ENCODE results near the gene PDGFB.

Gene PDGFB

DNA sequence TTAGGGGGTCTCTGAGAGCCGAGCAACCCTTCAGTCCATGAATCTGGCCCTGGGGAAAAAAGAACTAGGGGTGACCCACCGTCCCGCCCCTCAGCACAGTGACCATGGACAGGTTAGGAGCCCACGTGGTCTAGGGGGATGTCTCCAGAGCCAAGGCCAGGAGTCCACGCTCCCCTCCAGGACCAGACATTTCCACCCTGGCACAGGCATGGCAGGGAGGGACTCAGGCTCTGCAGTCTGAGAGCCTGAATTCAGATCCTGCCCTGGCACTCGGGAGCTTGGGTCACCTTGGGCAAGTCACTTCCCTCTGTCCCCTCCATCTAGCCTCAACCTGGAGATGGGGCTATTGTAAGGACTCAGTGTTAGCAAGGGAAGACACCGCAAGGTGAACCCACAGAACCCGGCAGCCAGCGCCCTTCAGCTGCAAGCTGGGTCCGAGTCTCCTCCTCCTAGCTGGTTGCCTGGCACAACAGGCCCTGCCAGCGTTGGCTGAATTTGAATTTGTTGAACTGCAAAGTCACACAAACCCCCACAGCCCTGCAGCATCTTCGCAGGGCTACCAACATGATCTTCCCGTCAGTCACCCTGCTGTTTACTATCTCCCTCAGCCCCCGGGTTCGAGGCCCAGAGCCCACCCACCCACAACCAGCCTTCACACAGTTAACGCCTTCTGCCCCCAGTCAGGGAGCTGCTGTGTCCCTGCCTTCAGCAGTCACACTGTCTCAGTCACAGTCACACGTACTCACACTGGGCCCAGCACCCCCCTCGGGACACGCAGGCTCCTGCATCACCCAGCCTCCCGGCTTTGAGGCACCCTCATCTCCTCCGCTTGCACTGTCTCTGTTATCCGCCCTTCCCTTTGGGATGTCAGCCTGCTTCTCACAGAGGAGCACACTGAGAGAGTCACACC is 603 bp upstream of the PDGFB start:
- Histone ChIP-seq H3K27ac (ENCODE audit: low read depth, low read length, poor library complexity, severe bottlenecking) (no peak overlapping the region), H3K36me3 (ENCODE audit: insufficient read depth, low read length) (no peaks in the 10 kb centered on the region), H3K9me2 (ENCODE audit: low read depth, low read length) (no peaks in the 10 kb centered on the region), H3F3A (ENCODE audit: insufficient read depth, low read length) (no peaks in the 10 kb centered on the region), H3K4me2 (ENCODE audit: low read length) (no peak overlapping the region), H3K4me3 (ENCODE audit: low read depth, low read length, poor library complexity, severe bottlenecking) (no peak overlapping the region), H3K9ac (ENCODE audit: low read length) (no peak overlapping the region), H3K79me2 (ENCODE audit: insufficient read depth, low read length) (no peaks in the 10 kb centered on the region), H3K4me1 (ENCODE audit: insufficient read depth, low read length, severe bottlenecking) (no peaks in the 10 kb centered on the region), H4K20me1 (ENCODE audit: insufficient read depth, low read length) (no peaks in the 10 kb centered on the region), H3K27me3 (ENCODE audit: insufficient read depth, low read length) (0 out of 2 replicates have a peak, but pooled peaks cover 5% of the 10 kb centered on the region), H2AFZ (ENCODE audit: low read length) (no peak overlapping the region), H3K9me3 (ENCODE audit: low read length) (no peaks in the 10 kb centered on the region)
- TF ChIP-seq, protein P1, sequence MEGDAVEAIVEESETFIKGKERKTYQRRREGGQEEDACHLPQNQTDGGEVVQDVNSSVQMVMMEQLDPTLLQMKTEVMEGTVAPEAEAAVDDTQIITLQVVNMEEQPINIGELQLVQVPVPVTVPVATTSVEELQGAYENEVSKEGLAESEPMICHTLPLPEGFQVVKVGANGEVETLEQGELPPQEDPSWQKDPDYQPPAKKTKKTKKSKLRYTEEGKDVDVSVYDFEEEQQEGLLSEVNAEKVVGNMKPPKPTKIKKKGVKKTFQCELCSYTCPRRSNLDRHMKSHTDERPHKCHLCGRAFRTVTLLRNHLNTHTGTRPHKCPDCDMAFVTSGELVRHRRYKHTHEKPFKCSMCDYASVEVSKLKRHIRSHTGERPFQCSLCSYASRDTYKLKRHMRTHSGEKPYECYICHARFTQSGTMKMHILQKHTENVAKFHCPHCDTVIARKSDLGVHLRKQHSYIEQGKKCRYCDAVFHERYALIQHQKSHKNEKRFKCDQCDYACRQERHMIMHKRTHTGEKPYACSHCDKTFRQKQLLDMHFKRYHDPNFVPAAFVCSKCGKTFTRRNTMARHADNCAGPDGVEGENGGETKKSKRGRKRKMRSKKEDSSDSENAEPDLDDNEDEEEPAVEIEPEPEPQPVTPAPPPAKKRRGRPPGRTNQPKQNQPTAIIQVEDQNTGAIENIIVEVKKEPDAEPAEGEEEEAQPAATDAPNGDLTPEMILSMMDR (IDR thresholded peaks at IDR 0.05; ENCODE audit: low read length), result no peak
- TF ChIP-seq EZH2 (IDR thresholded peaks at IDR 0.05; ENCODE audit: borderline replicate concordance, low read length), result no peak

DNA sequence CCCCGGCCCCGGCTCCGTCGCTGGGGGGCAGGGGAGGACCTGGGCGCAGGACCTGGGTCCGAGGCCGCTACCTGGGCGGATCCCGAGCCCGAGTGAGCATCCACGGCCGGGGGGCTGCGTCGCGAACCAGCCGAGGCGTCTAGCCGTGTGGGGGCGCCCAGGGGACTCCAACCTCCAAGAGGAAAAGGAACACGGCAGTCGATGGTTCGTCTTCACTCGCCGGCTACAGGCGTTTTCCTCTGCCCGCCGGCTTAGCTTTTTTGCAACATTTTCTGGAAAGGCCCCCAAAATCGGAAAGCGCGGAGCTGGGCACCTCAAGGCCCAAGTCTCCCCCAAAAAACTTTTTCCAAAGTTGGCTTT is 666 bp downstream of the PDGFB start:
- H3K36me3 ChIP-seq (ENCODE audit: insufficient read depth, low read length), result no peaks in the 10 kb centered on the region
- H3K4me1 ChIP-seq (ENCODE audit: insufficient read depth, low read length, severe bottlenecking), result no peaks in the 10 kb centered on the region
- no peaks in the 10 kb centered on the region for H3F3A ChIP-seq (ENCODE audit: insufficient read depth, low read length)
- no peaks in the 10 kb centered on the region for H4K20me1 ChIP-seq (ENCODE audit: insufficient read depth, low read length)
- no peak overlapping the region for H3K4me2 ChIP-seq (ENCODE audit: low read length)
- H3K9me3 ChIP-seq (ENCODE audit: low read length), result no peaks in the 10 kb centered on the region
- no peaks in the 10 kb centered on the region for H3K79me2 ChIP-seq (ENCODE audit: insufficient read depth, low read length)
- 0 out of 2 replicates have a peak, but pooled peaks cover 5% of the 10 kb centered on the region for H3K27me3 ChIP-seq (ENCODE audit: insufficient read depth, low read length)
- H3K9me2 ChIP-seq (ENCODE audit: low read depth, low read length), result no peaks in the 10 kb centered on the region
- no peak overlapping the region for H3K27ac ChIP-seq (ENCODE audit: low read depth, low read length, poor library complexity, severe bottlenecking)
- H3K4me3 ChIP-seq (ENCODE audit: low read depth, low read length, poor library complexity, severe bottlenecking), result no peak overlapping the region
- no peak for TF ChIP-seq EZH2 (IDR thresholded peaks at IDR 0.05; ENCODE audit: borderline replicate concordance, low read length)
- TF ChIP-seq, protein P1 (IDR thresholded peaks at IDR 0.05; ENCODE audit: low read length), result no peak
- H2AFZ ChIP-seq (ENCODE audit: low read length), result no peak overlapping the region
- H3K9ac ChIP-seq (ENCODE audit: low read length), result no peak overlapping the region

DNA sequence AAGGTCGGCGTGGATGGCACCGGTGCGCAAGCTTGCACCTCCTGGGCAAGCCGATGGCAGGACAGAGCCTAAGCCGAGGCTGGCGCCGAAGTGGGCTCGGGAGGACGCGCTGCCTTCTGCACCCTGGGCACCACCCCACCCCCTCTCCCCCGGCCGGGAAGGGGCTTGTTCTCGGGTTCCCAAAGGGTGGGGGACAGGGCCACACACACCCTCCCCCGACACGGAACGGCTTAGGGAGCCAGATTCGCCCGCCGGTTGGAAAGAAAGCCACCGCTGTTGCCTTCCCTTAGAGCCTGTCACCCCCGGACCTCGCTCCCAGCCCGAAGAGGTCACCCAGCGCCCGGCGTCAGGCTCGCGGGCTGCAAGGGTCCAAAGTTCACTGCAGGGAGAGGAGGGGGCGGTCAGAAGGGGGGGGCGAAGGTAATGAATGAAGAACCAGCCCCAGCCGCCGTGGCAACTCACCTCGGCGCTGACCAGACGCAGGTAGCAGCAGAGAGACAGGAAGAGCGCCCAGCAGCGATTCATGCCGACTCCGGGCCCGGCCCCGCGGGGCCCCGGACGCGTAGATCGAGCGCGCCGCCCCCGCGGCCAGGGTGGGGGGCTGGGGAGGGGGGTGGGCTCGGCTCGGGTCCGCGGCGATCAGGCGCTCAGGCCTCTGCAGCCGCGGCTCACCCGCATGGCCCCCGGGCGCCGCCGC is 1.2 kb downstream of the PDGFB start:
- no peaks in the 10 kb centered on the region for H4K20me1 ChIP-seq (ENCODE audit: insufficient read depth, low read length)
- TF ChIP-seq, protein P1 (IDR thresholded peaks at IDR 0.05; ENCODE audit: low read length), result no peak
- TF ChIP-seq EZH2 (IDR thresholded peaks at IDR 0.05; ENCODE audit: borderline replicate concordance, low read length), result no peak
- no peaks in the 10 kb centered on the region for H3K79me2 ChIP-seq (ENCODE audit: insufficient read depth, low read length)
- no peak overlapping the region for H3K4me2 ChIP-seq (ENCODE audit: low read length)
- no peak overlapping the region for H3K27ac ChIP-seq (ENCODE audit: low read depth, low read length, poor library complexity, severe bottlenecking)
- no peaks in the 10 kb centered on the region for H3K36me3 ChIP-seq (ENCODE audit: insufficient read depth, low read length)
- 0 out of 2 replicates have a peak, but pooled peaks cover 5% of the 10 kb centered on the region for H3K27me3 ChIP-seq (ENCODE audit: insufficient read depth, low read length)
- H3K4me1 ChIP-seq (ENCODE audit: insufficient read depth, low read length, severe bottlenecking), result no peaks in the 10 kb centered on the region
- H3K4me3 ChIP-seq (ENCODE audit: low read depth, low read length, poor library complexity, severe bottlenecking), result no peak overlapping the region
- H2AFZ ChIP-seq (ENCODE audit: low read length), result no peak overlapping the region
- H3F3A ChIP-seq (ENCODE audit: insufficient read depth, low read length), result no peaks in the 10 kb centered on the region
- H3K9ac ChIP-seq (ENCODE audit: low read length), result no peak overlapping the region
- no peaks in the 10 kb centered on the region for H3K9me3 ChIP-seq (ENCODE audit: low read length)
- H3K9me2 ChIP-seq (ENCODE audit: low read depth, low read length), result no peaks in the 10 kb centered on the region
